ENCODE measurements around the gene DAO. TPM values are rescaled to one million over a fixed set of nuclear protein-coding genes. Genes with fewer than 3 reads are reported as not detected.
"Not testable (repeated sequence)": the region's sequence is repeated elsewhere in the genome, so short reads cannot be mapped to it uniquely, and the experiment has no call there.

Gene DAO
- not detected for total RNA-seq (ENCODE audit: insufficient read depth, low replicate concordance)

- no peak for DNase-seq (ENCODE audit: low spot score)
These were observed at the start of gene DAO for GRCh38 chr12:108879615-108880254. TSS of gene DAO (plus strand) at chr12:108880092. CDS start at chr12:108885007, 4,915 bp downstream.

- no peak for DNase-seq (ENCODE audit: low spot score)
These were observed 48.4 kb upstream of the DAO start for GRCh38 chr12:108831309-108831991.

- DNase-seq (ENCODE audit: low spot score): no peak
These were observed 47.7 kb upstream of the DAO start for GRCh38 chr12:108832208-108832607.

DNA sequence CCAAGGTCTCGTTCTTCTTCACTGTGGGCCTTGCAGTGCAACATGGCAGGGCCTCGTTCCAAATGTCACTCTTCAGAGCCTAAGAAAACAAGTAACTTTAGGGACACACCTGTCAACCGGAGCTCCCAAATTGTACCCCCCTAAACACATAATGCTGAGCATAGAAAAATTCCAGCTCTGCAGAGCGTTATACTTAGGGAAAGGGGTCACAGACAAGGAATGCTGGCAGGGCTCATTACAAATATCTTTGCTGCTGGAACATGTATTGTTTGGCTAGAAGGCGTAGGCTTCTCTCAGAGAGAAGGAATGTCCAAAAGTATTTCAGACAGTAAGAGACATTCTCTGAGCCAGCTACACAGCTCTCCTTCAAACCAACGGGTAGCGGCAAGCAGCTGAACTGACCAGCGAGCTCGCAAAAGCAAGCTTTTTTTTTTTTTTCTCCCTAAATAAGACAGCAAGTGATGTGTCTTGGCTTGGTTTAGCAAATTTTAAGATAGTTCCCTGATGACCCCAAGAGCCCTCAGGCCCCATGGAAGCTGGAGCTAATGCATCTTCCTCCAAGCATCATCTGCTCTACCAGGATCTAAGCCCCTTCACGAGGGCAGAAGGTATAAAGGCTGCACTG, 47.0 kb upstream of the DAO start:
- peak; percentile 89 for DNase-seq (ENCODE audit: low spot score)

GRCh38 chr12:108833355-108833733, 46.5 kb upstream of the DAO start:
- DNase-seq (ENCODE audit: low spot score): peak; percentile 80

- peak; percentile 52 for DNase-seq (ENCODE audit: low spot score)
These were observed 46.0 kb upstream of the DAO start for GRCh38 chr12:108833757-108834472.

DNA sequence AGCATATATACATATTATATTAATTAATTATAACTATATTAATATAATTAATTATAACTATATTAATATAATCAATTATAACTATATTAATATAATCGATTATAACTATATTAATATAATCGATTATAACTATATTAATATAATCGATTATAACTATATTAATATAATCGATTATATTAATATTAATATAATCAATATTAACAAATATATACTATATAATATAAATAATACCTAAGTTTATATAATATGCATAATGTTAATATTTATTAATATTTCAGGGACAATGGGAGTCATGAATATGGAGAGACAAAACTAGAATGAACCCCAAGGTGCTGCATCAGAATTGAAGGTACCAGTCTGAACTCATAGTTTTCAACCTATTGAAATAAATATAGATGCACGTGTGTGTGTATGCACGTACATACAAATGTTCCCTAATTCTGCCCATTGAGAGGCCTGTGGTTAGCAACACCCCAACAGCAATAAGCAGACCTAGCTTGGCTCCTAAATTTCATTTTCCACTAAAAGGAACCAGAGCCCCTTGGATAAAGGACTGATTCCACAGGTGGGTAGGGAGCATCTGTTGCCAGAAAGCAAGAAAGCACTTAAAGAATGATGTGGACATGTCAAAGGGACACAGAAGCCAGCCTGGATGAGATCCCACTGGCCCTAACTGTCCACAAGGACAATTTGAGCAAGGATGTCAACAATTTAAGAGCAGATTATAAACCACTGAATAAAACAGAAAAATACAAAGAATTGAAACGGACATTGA, 43.8 kb upstream of the DAO start:
- no peak for DNase-seq (ENCODE audit: low spot score)

- DNase-seq (ENCODE audit: low spot score): no peak
These were observed 42.7 kb upstream of the DAO start for GRCh38 chr12:108837239-108837638.

DNA sequence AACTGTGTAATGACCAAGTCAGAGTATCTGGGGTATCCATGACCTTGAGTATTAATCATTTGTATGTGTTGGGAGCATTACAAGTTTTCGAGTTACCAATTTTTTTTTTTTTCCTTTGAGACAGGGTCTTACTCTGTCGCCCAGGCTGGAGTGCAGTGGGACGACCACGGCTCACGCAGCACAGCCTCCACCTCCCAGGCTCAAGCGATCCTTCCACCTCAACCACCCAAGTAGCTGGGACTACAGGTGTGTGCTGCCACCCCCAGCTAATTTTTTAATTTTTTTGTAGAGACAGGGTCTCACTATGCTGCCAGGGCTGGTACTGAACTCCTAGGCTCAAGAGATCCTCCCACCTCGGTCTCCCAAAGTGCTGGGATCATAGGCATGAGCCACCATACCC, 42.2 kb upstream of the DAO start:
- no peak for DNase-seq (ENCODE audit: low spot score)

GRCh38 chr12:108838194-108839017, 41.5 kb upstream of the DAO start:
- peak; percentile 89 for DNase-seq (ENCODE audit: low spot score)

- peak; percentile 53 for DNase-seq (ENCODE audit: low spot score)
These were observed 40.6 kb upstream of the DAO start for GRCh38 chr12:108839018-108839889.

DNA sequence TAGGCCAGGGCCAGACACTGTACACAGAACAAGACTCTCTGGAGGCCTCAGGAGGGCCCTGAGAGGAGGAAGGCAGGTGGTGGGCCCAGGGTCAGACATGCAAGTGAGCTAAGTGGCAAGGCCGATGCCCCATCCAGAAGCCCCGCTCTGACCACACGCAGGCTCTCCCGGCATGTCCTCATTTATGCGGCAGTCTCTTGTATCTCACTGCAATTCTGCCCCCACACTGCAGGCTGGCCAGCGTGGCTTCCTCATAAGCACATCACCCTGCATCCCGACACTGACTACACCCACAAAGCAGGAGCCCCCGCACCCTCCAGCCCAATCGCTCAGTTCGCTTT, 40.0 kb upstream of the DAO start:
- no peak for DNase-seq (ENCODE audit: low spot score)

GRCh38 chr12:108840605-108841332, 39.1 kb upstream of the DAO start:
- peak; percentile 68 for DNase-seq (ENCODE audit: low spot score)

GRCh38 chr12:108841825-108842224, 38.1 kb upstream of the DAO start:
- DNase-seq (ENCODE audit: low spot score): not testable (repeated sequence)

DNA sequence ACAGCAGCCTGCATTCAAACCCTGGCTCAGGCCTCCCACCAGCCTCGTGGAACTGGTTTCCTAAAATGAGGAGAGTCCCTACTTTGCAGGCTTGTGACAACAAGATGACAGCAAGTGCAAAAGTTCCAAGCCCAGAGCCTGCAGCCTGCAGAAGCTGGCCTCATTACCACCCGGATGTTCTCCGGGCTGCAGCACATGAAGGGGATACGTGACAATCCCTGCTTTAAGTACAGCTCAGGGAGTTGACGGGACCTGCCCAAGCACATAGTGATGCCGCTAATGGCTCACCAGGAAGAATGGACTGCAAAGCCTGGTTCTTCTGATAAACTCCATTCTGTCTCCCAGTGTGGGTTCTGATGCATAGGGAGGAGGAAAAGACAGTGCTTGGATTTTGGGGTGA, 37.5 kb upstream of the DAO start:
- DNase-seq (ENCODE audit: low spot score): peak; percentile 50

GRCh38 chr12:108843187-108843586, 36.7 kb upstream of the DAO start:
- no peak for DNase-seq (ENCODE audit: low spot score)

DNA sequence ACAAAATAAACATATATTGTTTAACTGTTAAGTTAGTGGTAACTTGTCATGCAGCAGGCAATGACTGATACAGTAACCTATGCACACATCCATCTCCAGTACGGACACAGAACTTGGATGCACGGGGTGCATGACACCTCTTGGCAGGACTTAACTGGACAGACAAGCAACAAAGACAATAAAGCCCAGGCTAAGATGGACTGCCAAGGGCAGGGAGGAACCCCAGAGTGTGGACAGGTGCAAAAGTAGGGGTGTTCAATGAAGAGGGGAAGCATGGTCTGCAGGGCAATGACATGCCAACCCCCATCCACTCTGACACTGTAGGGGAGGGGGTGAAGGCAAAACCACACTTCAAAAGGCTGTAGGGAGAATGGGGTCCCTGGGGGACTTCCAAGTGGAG, 34.2 kb upstream of the DAO start:
- no peak for DNase-seq (ENCODE audit: low spot score)

GRCh38 chr12:108846290-108846701, 33.6 kb upstream of the DAO start:
- DNase-seq (ENCODE audit: low spot score): no peak

DNA sequence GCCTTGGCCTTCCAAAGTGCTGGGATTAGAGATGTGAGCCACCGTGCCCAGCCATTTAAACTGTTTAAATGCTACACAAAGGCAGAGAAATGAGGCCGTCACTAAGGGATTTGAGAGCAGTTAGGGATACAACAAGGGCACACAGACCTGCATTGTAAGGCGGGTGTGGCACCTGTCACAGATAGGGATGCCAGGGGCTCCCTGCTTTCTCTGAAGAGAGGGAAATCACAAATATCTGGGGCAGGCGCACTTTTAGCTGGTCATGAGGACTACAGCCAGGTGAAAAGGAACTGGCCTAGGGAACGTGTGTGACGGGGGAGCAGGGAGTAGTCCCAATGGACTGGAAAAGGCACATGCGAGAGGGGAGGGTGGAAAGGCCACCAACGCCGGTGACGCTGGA, 32.2 kb upstream of the DAO start:
- no peak for DNase-seq (ENCODE audit: low spot score)

Data from umbilical cord (tissue), 2 donors.